Endothelial cell of umbilical vein (primary cell): ENCODE data around the gene CDR2. TPM values are rescaled to one million over a fixed set of nuclear protein-coding genes. Genes with fewer than 3 reads are reported as not detected.

Source experiments
- BruUV-seq: library from RNA; stranded (reverse); fragments of 400-500 nt; replicated peaks from 2 replicates; lab custom pipeline; 2021; lab: Mats Ljungman, UMichigan
- CTCF ChIA-PET: fragments of 300-600, 350-600 bp; sonication (Branson Sonifier 250); formaldehyde crosslinking; loops from one replicate; lab custom pipeline; 2021; ENCODE audit warnings: antibody characterized with exemption, inconsistent platforms; lab: Charles Lee
- POLR2A ChIA-PET: fragments of 300-600, 350-600 bp; sonication (Branson Sonifier 250); formaldehyde crosslinking; loops from one replicate; lab custom pipeline; 2021; ENCODE audit warnings: antibody characterized with exemption, inconsistent platforms; lab: Charles Lee
- DNase-seq: peaks from one replicate; pipeline ENCODE4 v3.0.0-alpha.2; 2011; ENCODE audit warnings: low read depth, low spot score
- FAIRE-seq: peaks from 2 replicates; lab custom pipeline; 2011; peaks lifted over from hg19 to GRCh38; lab: Jason Lieb, UNC
- H2AFZ ChIP-seq: 2 replicates; pipeline ENCODE4 v1.6.0; 2012; ENCODE audit warnings: low read depth, low read length, control low read depth, inconsistent platforms
- H3K27ac ChIP-seq: 2 replicates; pipeline ENCODE4 v1.5.1; 2011; ENCODE audit warnings: low read depth, mild to moderate bottlenecking, control low read depth, low read length, moderate library complexity; ENCODE audit not compliant: insufficient read depth
- H3K27me3 ChIP-seq, 2 experiments: 2 replicates each; pipeline versions ENCODE4 v1.6.0 to v1.6.1; 2011; ENCODE audit warnings: low read length in 2 of 2, mixed read lengths in 1 of 2; ENCODE audit not compliant: control insufficient read depth in 2 of 2, insufficient read depth in 2 of 2
- H3K36me3 ChIP-seq, 2 experiments: 2 replicates in 1 of 2; 3 replicates in 1 of 2; pipeline ENCODE4 v1.5.1; 2011; ENCODE audit warnings: low read length in 2 of 2, mild to moderate bottlenecking in 1 of 2, moderate library complexity in 1 of 2; ENCODE audit not compliant: control insufficient read depth in 2 of 2, insufficient read depth in 2 of 2; ENCODE audit errors: extremely low read depth in 1 of 2
- H3K4me1 ChIP-seq: 3 replicates; pipeline ENCODE4 v1.5.1; 2011; ENCODE audit warnings: mild to moderate bottlenecking, low read length; ENCODE audit not compliant: control insufficient read depth, insufficient read depth; ENCODE audit errors: extremely low read depth
- H3K4me2 ChIP-seq: 2 replicates; pipeline ENCODE4 v1.6.1; 2011; ENCODE audit warnings: low read length, control low read depth, mixed read lengths; ENCODE audit not compliant: insufficient read depth
- H3K4me3 ChIP-seq, 3 experiments: fragments of 200-600 bp in 1 of 3; sonication (generic), shearing (Covaris generic) in 1 of 3; replicated peaks in 1 of 3; 2 replicates each; pipeline ENCODE4 v1.5.1; 2011 to 2016; ENCODE audit warnings: control low read depth in 3 of 3, low read length in 3 of 3, mild to moderate bottlenecking in 2 of 3, inconsistent platforms in 1 of 3, low read depth in 1 of 3, moderate library complexity in 1 of 3; ENCODE audit not compliant: insufficient read depth in 1 of 3
- H3K79me2 ChIP-seq: 2 replicates; pipeline ENCODE4 v1.6.0; 2012; ENCODE audit warnings: low read length, inconsistent platforms; ENCODE audit not compliant: control insufficient read depth, insufficient read depth
- H3K9ac ChIP-seq: replicated peaks from 2 replicates; pipeline ENCODE3; 2011; ENCODE audit warnings: low read length, control low read depth; ENCODE audit not compliant: insufficient read depth; ENCODE audit errors: extremely low read depth
- H3K9me1 ChIP-seq: replicated peaks from 3 replicates; pipeline ENCODE4 v1.6.0; 2011; ENCODE audit warnings: mild to moderate bottlenecking, low read length; ENCODE audit not compliant: control insufficient read depth, insufficient read depth; ENCODE audit errors: extremely low read depth
- H3K9me3 ChIP-seq: replicated peaks from 2 replicates; pipeline ENCODE4 v1.5.1; 2012; ENCODE audit warnings: low read length, inconsistent platforms; ENCODE audit not compliant: control insufficient read depth, insufficient read depth
- H4K20me1 ChIP-seq: replicated peaks from 2 replicates; pipeline ENCODE3; 2011; ENCODE audit warnings: mild to moderate bottlenecking, low read length; ENCODE audit not compliant: control insufficient read depth, insufficient read depth; ENCODE audit errors: extremely low read depth
- EZH2 ChIP-seq: IDR thresholded peaks from 2 replicates; pipeline ENCODE4 v1.6.1; 2012; ENCODE audit warnings: borderline replicate concordance, low read depth, mild to moderate bottlenecking, moderate library complexity, low read length, inconsistent platforms; ENCODE audit not compliant: severe bottlenecking
- FOS ChIP-seq: IDR thresholded peaks from 2 replicates; pipeline ENCODE4 v1.6.1; 2011; ENCODE audit warnings: mild to moderate bottlenecking, low read length, moderate library complexity, borderline replicate concordance; ENCODE audit not compliant: insufficient read depth
- GATA2 ChIP-seq: IDR thresholded peaks from 2 replicates; pipeline ENCODE4 v1.7.0; 2011; ENCODE audit warnings: low read depth, mild to moderate bottlenecking, moderate library complexity, mixed read lengths, low read length; ENCODE audit not compliant: insufficient read length, insufficient read depth
- JUN ChIP-seq: IDR thresholded peaks from 2 replicates; pipeline ENCODE4 v1.6.1; 2011; ENCODE audit warnings: borderline replicate concordance, low read depth; ENCODE audit not compliant: insufficient read length, insufficient read depth
- MYC ChIP-seq: IDR thresholded peaks from one replicate; pipeline ENCODE4 v1.6.1; 2011; ENCODE audit warnings: mild to moderate bottlenecking, low read depth, low read length
- POLR2A ChIP-seq: IDR thresholded peaks from 2 replicates; pipeline ENCODE4 v1.6.1; 2012; ENCODE audit warnings: low read depth, mild to moderate bottlenecking, control low read depth, low read length
- POLR2AphosphoS5 ChIP-seq: IDR thresholded peaks from 2 replicates; pipeline ENCODE4 v1.6.1; 2012; ENCODE audit warnings: low read depth, mild to moderate bottlenecking, control low read depth, low read length, moderate library complexity; ENCODE audit not compliant: insufficient read depth
- dilution Hi-C: fragments of 300-500 bp; cut with MboI; formaldehyde crosslinking; loops from one replicate; pipeline ENCODE4 v1.15.0; 2019; ENCODE audit warnings: low sequenced_read_pairs; ENCODE audit not compliant: extremely low pct_ligation_motif_present
- intact Hi-C: fragments of 100-400 bp; cut with micrococcal nuclease; formaldehyde crosslinking; loops from one replicate; pipeline ENCODE4 v1.10.0; 2022
- polyA plus RNA-seq, 4 experiments: library from polyadenylated mRNA; depleted of rRNA in 3 of 4; stranded (reverse) in 3 of 4; unstranded in 1 of 4; fragments of >200 nt; gene quantifications; 2 replicates each; pipeline versions ENCODE4 v1.2.1 to v1.2.3, GENCODE V29; 2011 to 2012; ENCODE audit warnings: missing spikeins in 1 of 4
- total RNA-seq: library from RNA; stranded (reverse); gene quantifications from 2 replicates; pipeline ENCODE4 v1.2.3, GENCODE V29; 2021
- TF ChIP-seq, protein P1 (sequence below): IDR thresholded peaks from 2 replicates; pipeline ENCODE4 v1.6.1; 2011; ENCODE audit not compliant: insufficient read depth, insufficient read length
- TF ChIP-seq, protein P2 (sequence below), 2 donors: IDR thresholded peaks; 1 replicate in 1 of 2; 2 replicates in 1 of 2; pipeline ENCODE4 v1.5.1; 2011; ENCODE audit warnings: low read length in 2 of 2, mild to moderate bottlenecking in 2 of 2, moderate library complexity in 2 of 2, control low read depth in 1 of 2, inconsistent platforms in 1 of 2, low read depth in 1 of 2; ENCODE audit not compliant: insufficient read depth in 1 of 2; ENCODE audit errors: extremely low read depth in 1 of 2

Gene CDR2
- total and polyA plus RNA-seq, 2 donors (not counting 3 experiments of a cell fraction or from before 2014, with no cell fraction given): 35.3 to 61.9 TPM

DNA sequence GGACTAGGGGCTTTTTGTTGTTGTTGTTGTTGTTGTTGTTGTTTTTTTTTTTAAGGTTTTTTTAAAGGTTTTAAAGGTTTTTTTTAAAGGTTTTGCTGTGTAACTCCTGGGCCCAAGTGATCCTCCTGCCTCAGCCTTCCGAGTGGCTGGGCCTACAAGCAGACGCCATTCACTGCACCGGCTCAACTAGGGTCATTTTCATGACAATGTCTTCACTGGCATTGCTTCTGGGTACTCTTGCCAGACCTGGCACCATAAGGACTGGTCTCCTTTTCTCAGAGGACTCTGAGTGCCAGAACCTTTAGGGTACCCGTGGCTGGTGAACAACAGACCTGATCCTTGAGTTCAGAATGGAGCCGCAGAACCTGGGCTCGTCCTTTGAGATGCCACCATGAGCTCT is 56.8 kb downstream of the CDR2 start:
- Histone ChIP-seq H3K9ac (no peak overlapping the region), H3K79me2 (peaks cover 6% of the 10 kb centered on the region), H3K9me3 (no peaks in the 10 kb centered on the region), H3K36me3 (peaks cover 6 to 32% of the 10 kb centered on the region in 2 experiments), H3K4me3 (no peak overlapping the region), H3K4me2 (no peak overlapping the region), H4K20me1 (no peaks in the 10 kb centered on the region), H3K27ac (no peak overlapping the region), H3K27me3 (no peaks in the 10 kb centered on the region), H3K4me1 (peaks cover 14% of the 10 kb centered on the region), H2AFZ (no peak overlapping the region), H3K9me1 (no peaks in the 10 kb centered on the region)
- BruUV-seq: no TSS peak
- CTCF ChIA-PET: interaction anchor here (0.7 to 2.5 kb wide), 2 partner anchors 12 to 17 kb away, joined by 3 to 10 read pairs; no protein-coding TSS in a partner anchor
- FAIRE-seq (no peak), DNase-seq (no peak)
- dilution Hi-C loops (no loop called here), intact Hi-C loops (no loop called here)
- POLR2A ChIA-PET: no interaction called here
- TF ChIP-seq, protein P1, sequence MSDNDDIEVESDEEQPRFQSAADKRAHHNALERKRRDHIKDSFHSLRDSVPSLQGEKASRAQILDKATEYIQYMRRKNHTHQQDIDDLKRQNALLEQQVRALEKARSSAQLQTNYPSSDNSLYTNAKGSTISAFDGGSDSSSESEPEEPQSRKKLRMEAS: no peak
- TF ChIP-seq MYC (no peak), JUN (no peak), GATA2 (no peak), POLR2AphosphoS5 (no peak), POLR2A (no peak), FOS (no peak), EZH2 (no peak)
- TF ChIP-seq, protein P2, sequence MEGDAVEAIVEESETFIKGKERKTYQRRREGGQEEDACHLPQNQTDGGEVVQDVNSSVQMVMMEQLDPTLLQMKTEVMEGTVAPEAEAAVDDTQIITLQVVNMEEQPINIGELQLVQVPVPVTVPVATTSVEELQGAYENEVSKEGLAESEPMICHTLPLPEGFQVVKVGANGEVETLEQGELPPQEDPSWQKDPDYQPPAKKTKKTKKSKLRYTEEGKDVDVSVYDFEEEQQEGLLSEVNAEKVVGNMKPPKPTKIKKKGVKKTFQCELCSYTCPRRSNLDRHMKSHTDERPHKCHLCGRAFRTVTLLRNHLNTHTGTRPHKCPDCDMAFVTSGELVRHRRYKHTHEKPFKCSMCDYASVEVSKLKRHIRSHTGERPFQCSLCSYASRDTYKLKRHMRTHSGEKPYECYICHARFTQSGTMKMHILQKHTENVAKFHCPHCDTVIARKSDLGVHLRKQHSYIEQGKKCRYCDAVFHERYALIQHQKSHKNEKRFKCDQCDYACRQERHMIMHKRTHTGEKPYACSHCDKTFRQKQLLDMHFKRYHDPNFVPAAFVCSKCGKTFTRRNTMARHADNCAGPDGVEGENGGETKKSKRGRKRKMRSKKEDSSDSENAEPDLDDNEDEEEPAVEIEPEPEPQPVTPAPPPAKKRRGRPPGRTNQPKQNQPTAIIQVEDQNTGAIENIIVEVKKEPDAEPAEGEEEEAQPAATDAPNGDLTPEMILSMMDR (IDR thresholded peaks at IDR 0.05; ENCODE audit: extremely low read depth in 1 of 2, insufficient read depth in 1 of 2, low read depth in 1 of 2, low read length in 2 of 2): no peak
